HEK293 (cell line): ENCODE measurements around the gene MCF2L.
"Not testable (repeated sequence)": the region's sequence is repeated elsewhere in the genome, so short reads cannot be mapped to it uniquely, and the experiment has no call there.

Source experiments
- CTCF ChIA-PET: fragments of 350-600 bp; formaldehyde crosslinking; extraction: SDS; loops from one replicate; lab custom pipeline; 2021; ENCODE audit warnings: antibody characterized with exemption; lab: Yijun Ruan, JAX
- POLR2A ChIA-PET: fragments of 300-600 bp; formaldehyde crosslinking; extraction: SDS; loops from one replicate; lab custom pipeline; 2020; ENCODE audit warnings: antibody characterized with exemption, inconsistent platforms; lab: Yijun Ruan, JAX
- H3K27ac ChIP-seq: fragments of 200-500 bp; sonication (Bioruptor generic); 2 replicates; pipeline ENCODE4 v1.5.1; 2014; ENCODE audit warnings: low read depth, low read length, control low read depth, inconsistent platforms; ENCODE audit errors: extremely low read depth
- H3K36me3 ChIP-seq, 2 experiments: fragments of 200-500 bp in 1 of 2; sonication (Bioruptor generic) in 1 of 2; 1 replicate in 1 of 2; 2 replicates in 1 of 2; pipeline ENCODE4 v1.5.1; 2014 to 2017; ENCODE audit warnings: inconsistent platforms in 2 of 2, low read length in 2 of 2; ENCODE audit not compliant: control insufficient read depth in 2 of 2, insufficient read depth in 1 of 2
- H3K4me1 ChIP-seq: fragments of 200-500 bp; sonication (Bioruptor generic); 2 replicates; pipeline ENCODE4 v1.5.1; 2014; ENCODE audit warnings: mild to moderate bottlenecking, low read length, inconsistent platforms; ENCODE audit not compliant: control insufficient read depth, insufficient read depth
- H3K4me3 ChIP-seq: 2 replicates; pipeline ENCODE4 v1.5.1; 2011; ENCODE audit warnings: low read depth, mild to moderate bottlenecking, control low read depth, low read length, moderate library complexity
- H3K9me3 ChIP-seq: fragments of 200-500 bp; sonication (Bioruptor generic); 2 replicates; pipeline ENCODE4 v1.5.1; 2014; ENCODE audit warnings: low read depth, low read length, inconsistent platforms; ENCODE audit not compliant: control insufficient read depth, insufficient read depth
- ELK4 ChIP-seq: IDR thresholded peaks from 2 replicates; pipeline ENCODE4 v1.6.1; 2011; ENCODE audit warnings: mild to moderate bottlenecking, low read depth, low read length, borderline replicate concordance
- PATZ1 ChIP-seq: fragments of 450-650 bp; formaldehyde crosslinking; IDR thresholded peaks from 2 replicates; pipeline ENCODE4 v1.5.1; 2016; ENCODE audit warnings: missing biosample characterization, missing genetic modification characterization
- ZBTB1 ChIP-seq: fragments of 450-650 bp; formaldehyde crosslinking; IDR thresholded peaks from 2 replicates; pipeline ENCODE4 v1.5.1; 2016; ENCODE audit warnings: missing biosample characterization, missing genetic modification characterization
- ZBTB10 ChIP-seq: fragments of 450-650 bp; formaldehyde crosslinking; IDR thresholded peaks from 2 replicates; pipeline ENCODE4 v1.5.1; 2016; ENCODE audit warnings: missing biosample characterization, missing genetic modification characterization
- ZBTB48 ChIP-seq: fragments of 450-650 bp; formaldehyde crosslinking; IDR thresholded peaks from 2 replicates; pipeline ENCODE4 v1.5.1; 2016; ENCODE audit warnings: missing biosample characterization, missing genetic modification characterization
- ZBTB49 ChIP-seq: fragments of 450-650 bp; formaldehyde crosslinking; IDR thresholded peaks from 2 replicates; pipeline ENCODE4 v1.5.1; 2016; ENCODE audit warnings: missing biosample characterization, missing genetic modification characterization, low read depth
- ZFP41 ChIP-seq: fragments of 450-650 bp; formaldehyde crosslinking; IDR thresholded peaks from 2 replicates; pipeline ENCODE4 v1.5.1; 2016; ENCODE audit warnings: missing biosample characterization, missing genetic modification characterization, borderline replicate concordance
- ZNF10 ChIP-seq: fragments of 450-650 bp; formaldehyde crosslinking; IDR thresholded peaks from 2 replicates; pipeline ENCODE4 v1.5.1; 2017; ENCODE audit warnings: missing biosample characterization, missing genetic modification characterization
- ZNF132 ChIP-seq: fragments of 450-650 bp; formaldehyde crosslinking; IDR thresholded peaks from 2 replicates; pipeline ENCODE4 v1.5.1; 2017; ENCODE audit warnings: missing biosample characterization, missing genetic modification characterization, borderline replicate concordance
- ZNF133 ChIP-seq: fragments of 450-650 bp; formaldehyde crosslinking; IDR thresholded peaks from 2 replicates; pipeline ENCODE4 v1.5.1; 2016; ENCODE audit warnings: missing biosample characterization, missing genetic modification characterization
- ZNF148 ChIP-seq: fragments of 450-650 bp; formaldehyde crosslinking; IDR thresholded peaks from 2 replicates; pipeline ENCODE4 v1.5.0; 2017; ENCODE audit warnings: missing biosample characterization, missing genetic modification characterization, borderline replicate concordance
- ZNF211 ChIP-seq: fragments of 450-650 bp; formaldehyde crosslinking; IDR thresholded peaks from 2 replicates; pipeline ENCODE4 v1.5.1; 2016; ENCODE audit warnings: low read depth, missing biosample characterization, missing genetic modification characterization
- ZNF214 ChIP-seq: fragments of 450-650 bp; formaldehyde crosslinking; IDR thresholded peaks from 2 replicates; pipeline ENCODE4 v1.5.1; 2017; ENCODE audit warnings: missing biosample characterization, mild to moderate bottlenecking, missing genetic modification characterization, borderline replicate concordance
- ZNF324 ChIP-seq: fragments of 450-650 bp; formaldehyde crosslinking; IDR thresholded peaks from 2 replicates; pipeline ENCODE4 v1.5.1; 2016; ENCODE audit warnings: missing biosample characterization, missing genetic modification characterization
- ZNF48 ChIP-seq: fragments of 450-650 bp; formaldehyde crosslinking; IDR thresholded peaks from 2 replicates; pipeline ENCODE4 v1.5.1; 2016; ENCODE audit warnings: missing biosample characterization, missing genetic modification characterization
- ZSCAN18 ChIP-seq: fragments of 450-650 bp; formaldehyde crosslinking; IDR thresholded peaks from 2 replicates; pipeline ENCODE4 v1.5.1; 2016; ENCODE audit warnings: missing biosample characterization, missing genetic modification characterization
- ZSCAN23 ChIP-seq: fragments of 450-650 bp; formaldehyde crosslinking; IDR thresholded peaks from 2 replicates; pipeline ENCODE4 v1.5.1; 2016; ENCODE audit warnings: missing biosample characterization, missing genetic modification characterization
- ZSCAN4 ChIP-seq: fragments of 450-650 bp; formaldehyde crosslinking; IDR thresholded peaks from 2 replicates; pipeline ENCODE4 v1.5.1; 2017; ENCODE audit warnings: missing biosample characterization, missing genetic modification characterization

The MCF2L gene

GRCh38 chr13:113102302-113102701 lies 133.3 kb downstream of the MCF2L start:
- CTCF ChIA-PET, H3K27ac ChIP-seq, POLR2A ChIA-PET, H3K36me3 ChIP-seq, H3K9me3 ChIP-seq, H3K4me1 ChIP-seq, H3K4me3 ChIP-seq: not testable (repeated sequence)
- 0 out of 2 replicates have a peak, but pooled peaks have one; percentile 28 for TF ChIP-seq ZSCAN4

- no peaks in the 10 kb centered on the region for H3K36me3 ChIP-seq
- CTCF ChIA-PET, result no interaction called here
- H3K4me1 ChIP-seq, result no peaks in the 10 kb centered on the region
- H3K27ac ChIP-seq, result no peak overlapping the region
- H3K4me3 ChIP-seq, result no peak overlapping the region
- no peaks in the 10 kb centered on the region for H3K9me3 ChIP-seq
- no peak for TF ChIP-seq PATZ1 (tag by site-specific recombination)
- no peak for TF ChIP-seq ZNF133 (tag by site-specific recombination)
- no peak for TF ChIP-seq ZBTB1 (tag by site-specific recombination)
- TF ChIP-seq ZNF214 (tag by site-specific recombination), result no peak
- TF ChIP-seq ZSCAN18, result no peak
- no peak for TF ChIP-seq ZFP41
- no peak for TF ChIP-seq ZNF132
- POLR2A ChIA-PET, result no interaction called here
Measured at GRCh38 chr13:113102727-113103126, 133.7 kb downstream of the MCF2L start.

GRCh38 chr13:113103646-113104045 lies 134.6 kb downstream of the MCF2L start:
- ChIA-PET CTCF (no interaction called here), POLR2A (no interaction called here)
- H3K27ac ChIP-seq, result no peak overlapping the region
- no peaks in the 10 kb centered on the region for H3K36me3 ChIP-seq
- H3K4me3 ChIP-seq, result no peak overlapping the region
- no peaks in the 10 kb centered on the region for H3K9me3 ChIP-seq
- H3K4me1 ChIP-seq, result no peaks in the 10 kb centered on the region
- TF ChIP-seq ZNF324 (tag by site-specific recombination) (no peak), ZNF48 (no peak), ZBTB49 (no peak), ZNF10 (no peak), ZBTB48 (no peak), ZNF211 (tag by site-specific recombination) (no peak), ZSCAN23 (no peak), ZNF148 (tag by site-specific recombination) (no peak), ZBTB10 (tag by site-specific recombination) (no peak), ELK4 (no peak)
